GM12878 (cell line): ENCODE results near the gene RAB35. TPM values are rescaled to one million over a fixed set of nuclear protein-coding genes. Genes with fewer than 3 reads are reported as not detected.

Experiments
- ATAC-seq: fragments of 200-7000 bp; cut with Tn5 transposase; 3 replicates; pipeline ENCODE4 v1.9.1; 2020; ENCODE audit warnings: mild to moderate bottlenecking, moderate library complexity
- BruUV-seq: library from RNA; stranded (reverse); fragments of 400-500 nt; replicated peaks from 2 replicates; lab custom pipeline; 2021; lab: Mats Ljungman, UMichigan
- CTCF ChIA-PET: fragments of 300-600 bp; sonication (Branson Sonifier 250); formaldehyde crosslinking; extraction: SDS; loops from one replicate; lab custom pipeline; 2021; ENCODE audit warnings: inconsistent platforms; lab: Yijun Ruan, JAX
- POLR2A ChIA-PET: fragments of 350-600 bp; formaldehyde crosslinking; extraction: SDS; loops from one replicate; lab custom pipeline; 2021; ENCODE audit warnings: inconsistent platforms; lab: Charles Lee
- RAD21 ChIA-PET: fragments of 300-600 bp; sonication (Branson Sonifier 250); formaldehyde crosslinking; loops from one replicate; lab custom pipeline; 2023; ENCODE audit warnings: antibody characterized with exemption; ENCODE audit not compliant: unreplicated experiment; lab: Charles Lee
- SMC1A ChIA-PET: fragments of 300-600 bp; sonication (Branson Sonifier 250); formaldehyde crosslinking; loops from one replicate; lab custom pipeline; 2023; ENCODE audit not compliant: unreplicated experiment, uncharacterized antibody; lab: Charles Lee
- DNase-seq: peaks from one replicate; pipeline ENCODE4 v3.0.0-alpha.2; 2011; ENCODE audit warnings: low read depth, low spot score
- FAIRE-seq: peaks from 3 replicates; lab custom pipeline; 2011; peaks lifted over from hg19 to GRCh38; lab: Jason Lieb, UNC
- H2AFZ ChIP-seq: 2 replicates; pipeline ENCODE4 v1.6.0; 2011; ENCODE audit warnings: low read depth, low read length, control low read depth; ENCODE audit not compliant: control insufficient read depth
- H3K27ac ChIP-seq: 2 replicates; pipeline ENCODE4 v1.5.1; 2011; ENCODE audit warnings: control low read depth; ENCODE audit not compliant: control insufficient read depth, insufficient read depth
- H3K27me3 ChIP-seq, 2 experiments: replicated peaks in 1 of 2; 2 replicates each; pipeline versions ENCODE4 v1.6.0 to v1.6.1; 2011; ENCODE audit warnings: low read length in 1 of 2; ENCODE audit not compliant: control insufficient read depth in 2 of 2, insufficient read depth in 2 of 2
- H3K36me3 ChIP-seq, 2 experiments: 2 replicates each; pipeline ENCODE4 v1.5.1; 2011; ENCODE audit warnings: low read length in 1 of 2; ENCODE audit not compliant: control insufficient read depth in 2 of 2, insufficient read depth in 2 of 2
- H3K4me1 ChIP-seq: 2 replicates; pipeline ENCODE4 v1.6.1; 2011; ENCODE audit warnings: mild to moderate bottlenecking, low read length, moderate library complexity, mixed read lengths; ENCODE audit not compliant: control insufficient read depth, insufficient read depth
- H3K4me2 ChIP-seq: 2 replicates; pipeline ENCODE4 v1.6.0; 2011; ENCODE audit warnings: control low read depth; ENCODE audit not compliant: control insufficient read depth, insufficient read depth
- H3K4me3 ChIP-seq: fragments of 200-600 bp; sonication (generic); 2 replicates; pipeline ENCODE4 v1.5.1; 2016
- H3K79me2 ChIP-seq: 2 replicates; pipeline ENCODE4 v1.6.0; 2011; ENCODE audit warnings: low read length; ENCODE audit not compliant: control insufficient read depth, insufficient read depth
- H3K9ac ChIP-seq: 2 replicates; pipeline ENCODE4 v1.8.0; 2011; ENCODE audit warnings: low read length, control low read depth, mixed read lengths; ENCODE audit not compliant: control insufficient read depth, insufficient read depth
- H3K9me3 ChIP-seq: replicated peaks from 3 replicates; pipeline ENCODE4 v1.5.1; 2011; ENCODE audit warnings: mild to moderate bottlenecking, low read length; ENCODE audit not compliant: control insufficient read depth, insufficient read depth
- H4K20me1 ChIP-seq: 2 replicates; pipeline ENCODE4 v1.6.0; 2011; ENCODE audit not compliant: control insufficient read depth, insufficient read depth
- BMI1 ChIP-seq: fragments of 450-650 bp; IDR thresholded peaks from 2 replicates; pipeline ENCODE4 v1.6.1; 2016; ENCODE audit warnings: mild to moderate bottlenecking, moderate library complexity, borderline replicate concordance
- CEBPB ChIP-seq, 2 experiments: fragments of 150-350 bp in 1 of 2; IDR thresholded peaks; 2 replicates each; pipeline ENCODE4 v1.6.1; 2012 to 2014; ENCODE audit warnings: low read depth in 2 of 2, low read length in 2 of 2, borderline replicate concordance in 1 of 2, inconsistent platforms in 1 of 2
- CHD2 ChIP-seq: IDR thresholded peaks from 2 replicates; pipeline ENCODE4 v1.6.1; 2011; ENCODE audit warnings: low read depth, low read length, improper control_type of control experiment, borderline replicate concordance
- IKZF1 ChIP-seq: fragments of 450-650 bp; conservative IDR thresholded peaks from 2 replicates; pipeline ENCODE4 v1.6.1; 2017; ENCODE audit warnings: antibody characterized with exemption, mild to moderate bottlenecking
- MEF2A ChIP-seq: IDR thresholded peaks from 2 replicates; pipeline ENCODE4 v1.6.1; 2011; ENCODE audit warnings: low read depth, mild to moderate bottlenecking, low read length, moderate library complexity; ENCODE audit not compliant: insufficient read depth
- NBN ChIP-seq: fragments of 450-650 bp; IDR thresholded peaks from 2 replicates; pipeline ENCODE4 v1.6.1; 2016
- NFYA ChIP-seq: IDR thresholded peaks from 2 replicates; pipeline ENCODE4 v1.6.1; 2011; ENCODE audit warnings: low read depth, mild to moderate bottlenecking, low read length, improper control_type of control experiment, borderline replicate concordance
- PAX5 ChIP-seq: IDR thresholded peaks from 2 replicates; pipeline ENCODE4 v1.6.1; 2011; ENCODE audit warnings: low read depth, low read length, borderline replicate concordance
- POLR2A ChIP-seq: IDR thresholded peaks from 2 replicates; pipeline ENCODE4 v1.6.1; 2011; ENCODE audit warnings: low read depth, mild to moderate bottlenecking, low read length
- POU2F2 ChIP-seq: IDR thresholded peaks from 3 replicates; pipeline ENCODE4 v1.6.1; 2011; ENCODE audit warnings: low read depth, mild to moderate bottlenecking, low read length, borderline replicate concordance
- RAD21 ChIP-seq: IDR thresholded peaks from 2 replicates; pipeline ENCODE4 v1.6.1; 2011; ENCODE audit warnings: mild to moderate bottlenecking, low read depth, low read length, moderate library complexity; ENCODE audit not compliant: insufficient read depth
- RCOR1 ChIP-seq: conservative IDR thresholded peaks from 2 replicates; pipeline ENCODE4 v1.6.1; 2012; ENCODE audit warnings: low read depth, low read length, improper control_type of control experiment
- SIX5 ChIP-seq: IDR thresholded peaks from 2 replicates; pipeline ENCODE4 v1.6.1; 2011; ENCODE audit warnings: mild to moderate bottlenecking, low read depth, low read length, moderate library complexity; ENCODE audit not compliant: severe bottlenecking
- SREBF1 ChIP-seq: IDR thresholded peaks from 2 replicates; pipeline ENCODE4 v1.6.1; 2012; ENCODE audit warnings: mild to moderate bottlenecking, low read length
- SREBF2 ChIP-seq: IDR thresholded peaks from 2 replicates; pipeline ENCODE4 v1.6.1; 2012; ENCODE audit warnings: mild to moderate bottlenecking, low read length
- SUZ12 ChIP-seq: fragments of 200-600 bp; sonication (generic); IDR thresholded peaks from one replicate; pipeline ENCODE4 v1.6.1; 2018; ENCODE audit warnings: antibody characterized with exemption, mild to moderate bottlenecking; ENCODE audit not compliant: unreplicated experiment
- TCF12 ChIP-seq: IDR thresholded peaks from 2 replicates; pipeline ENCODE4 v1.6.1; 2011; ENCODE audit warnings: low read depth, mild to moderate bottlenecking, low read length
- YY1 ChIP-seq: IDR thresholded peaks from 2 replicates; pipeline ENCODE4 v1.6.1; 2011; ENCODE audit warnings: low read depth, mild to moderate bottlenecking, low read length
- ZNF622 ChIP-seq: fragments of 450-650 bp; IDR thresholded peaks from 2 replicates; pipeline ENCODE4 v1.6.1; 2017; ENCODE audit warnings: mild to moderate bottlenecking, inconsistent platforms
- WGBS: methylation state at CpG from one replicate; pipeline ENCODE4 v1.1.6; 2016; ENCODE audit warnings: low lambda C conversion rate; ENCODE audit not compliant: insufficient replicate concordance, insufficient coverage; ENCODE audit errors: missing lambda C conversion rate; 5-methylcytosine and 5-hydroxymethylcytosine counted together
- in situ Hi-C: fragments of 300-500 bp; cut with MboI; formaldehyde crosslinking; loops from 9 replicates; pipeline ENCODE4 v1.14.3; 2018; ENCODE audit warnings: mixed read lengths
- intact Hi-C: fragments of 100-400 bp; cut with micrococcal nuclease; formaldehyde crosslinking; loops from one replicate; pipeline ENCODE4 v1.14.2; 2022; ENCODE audit not compliant: unreplicated experiment
- polyA plus RNA-seq, 11 experiments: library from polyadenylated mRNA; depleted of rRNA in 4 of 11; unstranded in 6 of 11; stranded (reverse) in 5 of 11; fragments of >200 nt; fragmentation: Nextera tagmentation in 4 of 11; fragmentation: Illumina TruSeq in 1 of 11; extraction: Ambion mirVana in 4 of 11; extraction: Trizol in 1 of 11; gene quantifications; 1 replicate in 1 of 11; 2 replicates in 10 of 11; pipeline versions ENCODE4 v1.2.1 to v1.2.3, GENCODE V29; 2011 to 2016; ENCODE audit warnings: inconsistent platforms in 2 of 11, missing spikeins in 2 of 11, low read depth in 1 of 11
- total RNA-seq, 4 experiments: library from RNA; depleted of rRNA in 3 of 4; stranded (reverse); fragments of >200 nt in 3 of 4; fragmentation: Illumina TruSeq in 1 of 4; extraction: Trizol in 1 of 4; gene quantifications; 2 replicates each; pipeline versions ENCODE4 v1.2.1 to v1.2.3, GENCODE V29; 2013 to 2021
- TF ChIP-seq, protein P1 (sequence below): IDR thresholded peaks from 2 replicates; pipeline ENCODE4 v1.6.1; 2011; ENCODE audit warnings: low read depth, mild to moderate bottlenecking, low read length, moderate library complexity, borderline replicate concordance; ENCODE audit errors: extremely low read depth

The RAB35 gene
- total and polyA plus RNA-seq, 10 of the 15 experiments (the other 5 are each of a cell fraction or from before 2014, with no cell fraction given) = 0.76 to 99.2 (median 43.8) TPM

GRCh38 chr12:120103371-120103770, 13.2 kb downstream of the RAB35 start:
- POLR2A ChIA-PET = interaction anchor here (1.6 kb wide), 1 partner anchor 13 kb away, joined by 3 read pairs; no protein-coding TSS in a partner anchor
- H3K36me3 ChIP-seq = peaks cover 32 to 59% of the 10 kb centered on the region in 2 experiments

More at GRCh38 chr12:120103371-120103770, 13.2 kb downstream of the RAB35 start:
- peaks cover 16% of the 10 kb centered on the region for H3K4me1 ChIP-seq
- DNase-seq (no peak), ATAC-seq (no peak), FAIRE-seq (no peak)
- ChIA-PET SMC1A (no interaction called here), RAD21 (interaction anchor here (1.2 kb wide), 1 partner anchor 16 kb away, joined by 3 read pairs; no protein-coding TSS in a partner anchor), CTCF (interaction anchor here (0.6 to 1.0 kb wide), 2 partner anchors 16 to 430 kb away, joined by 3 read pairs; no protein-coding TSS in a partner anchor)
- H3K9me3 ChIP-seq = no peaks in the 10 kb centered on the region
- no peak overlapping the region for H3K9ac ChIP-seq
- no TSS peak for BruUV-seq
- H4K20me1 ChIP-seq = no peaks in the 10 kb centered on the region; the same call in 1 of the 2 replicates
- no peak overlapping the region for H3K4me2 ChIP-seq
- H3K4me3 ChIP-seq = no peak overlapping the region
- peaks cover 59% of the 10 kb centered on the region for H3K79me2 ChIP-seq
- no peaks in the 10 kb centered on the region for H3K27me3 ChIP-seq
- no peak overlapping the region for H2AFZ ChIP-seq
- TF ChIP-seq BMI1 (no peak), SUZ12 (no peak), SIX5 (no peak), SREBF1 (no peak), RAD21 (no peak), NFYA (no peak), YY1 (no peak), RCOR1 (no peak), MEF2A (no peak), CHD2 (no peak), IKZF1 (no peak), SREBF2 (no peak), PAX5 (no peak), POU2F2 (no peak), TCF12 (no peak), POLR2A (no peak), ZNF622 (no peak), NBN (no peak), CEBPB (IDR thresholded peaks at IDR 0.05; ENCODE audit: borderline replicate concordance in 1 of 2, low read depth in 2 of 2, low read length in 2 of 2) (no peak)
- TF ChIP-seq, protein P1, sequence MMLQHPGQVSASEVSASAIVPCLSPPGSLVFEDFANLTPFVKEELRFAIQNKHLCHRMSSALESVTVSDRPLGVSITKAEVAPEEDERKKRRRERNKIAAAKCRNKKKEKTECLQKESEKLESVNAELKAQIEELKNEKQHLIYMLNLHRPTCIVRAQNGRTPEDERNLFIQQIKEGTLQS = no peak
- TF ChIP-seq, all 136 proteins: peak for 0
- WGBS = 95% methylated on average over 13 of the region's 13 CpGs
- H3K27ac ChIP-seq = no peak overlapping the region
- in situ Hi-C loops = no loop called here
- intact Hi-C loops = no loop called here
